ENCODE results near the gene SPATA17.

GRCh38 chr1:217712925-217713597 is 81.9 kb downstream of the SPATA17 start:
- TF ChIP-seq JUN (IDR thresholded peaks at IDR 0.05; ENCODE audit: borderline replicate concordance, insufficient read depth, insufficient read length, low read depth) (no peak), CTCF (IDR thresholded peaks at IDR 0.05; ENCODE audit: extremely low read depth in 1 of 2, insufficient read depth in 1 of 2, low read depth in 1 of 2, low read length in 2 of 2) (no peak)
